HG02623 (cell line): ENCODE measurements around the gene REM2.

Experiments
- ATAC-seq: cut with Tn5 transposase; IDR thresholded peaks from one replicate; pipeline ENCODE4 v1.9.1; 2021; ENCODE audit warnings: moderate library complexity; ENCODE audit not compliant: unreplicated experiment

REM2 gene

DNA sequence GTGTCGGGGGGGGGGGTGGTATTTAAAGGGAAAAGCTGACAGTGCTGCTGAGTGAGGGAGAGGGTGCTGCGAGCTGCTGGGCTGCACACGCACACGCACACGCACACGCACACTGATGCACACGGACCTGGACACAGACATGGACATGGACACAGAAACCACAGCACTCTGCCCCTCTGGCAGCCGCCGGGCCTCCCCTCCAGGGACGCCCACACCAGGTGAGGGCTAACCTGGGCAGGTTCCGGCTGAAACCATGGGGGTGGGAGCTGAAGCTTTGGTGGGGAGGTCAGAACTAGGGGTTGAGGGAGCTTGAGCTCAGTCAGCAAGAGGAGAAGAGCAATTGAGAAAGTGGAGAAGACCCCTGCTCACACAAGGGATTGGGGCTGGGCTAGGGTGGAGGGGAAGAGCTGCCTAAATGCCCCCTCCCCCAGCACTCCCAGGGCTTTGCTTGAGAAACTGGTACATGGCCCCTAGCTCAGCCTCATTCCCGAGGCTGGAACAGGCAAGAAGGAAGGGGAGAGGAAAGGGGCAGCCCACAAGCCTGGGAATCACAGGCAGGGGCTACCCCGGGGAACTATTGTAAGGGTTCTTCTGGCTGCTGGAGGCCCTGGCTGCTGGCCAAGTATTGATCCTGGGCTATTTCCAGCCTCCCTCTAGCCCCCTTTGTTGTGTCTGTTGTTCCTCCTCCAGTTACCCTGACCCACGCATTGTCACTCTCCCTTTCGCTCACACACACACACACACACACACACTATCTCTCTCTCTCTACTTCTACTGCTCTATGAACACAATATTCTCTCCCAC lies at the start of gene REM2:
REM2 (plus strand) TSS at position 50 of the 804 bp plus-strand sequence; CDS start at position 116, 66 bp downstream.
- ATAC-seq: no peak

GRCh38 chr14:22835505-22835904 lies 47.5 kb upstream of the REM2 start:
- ATAC-seq: no peak

DNA sequence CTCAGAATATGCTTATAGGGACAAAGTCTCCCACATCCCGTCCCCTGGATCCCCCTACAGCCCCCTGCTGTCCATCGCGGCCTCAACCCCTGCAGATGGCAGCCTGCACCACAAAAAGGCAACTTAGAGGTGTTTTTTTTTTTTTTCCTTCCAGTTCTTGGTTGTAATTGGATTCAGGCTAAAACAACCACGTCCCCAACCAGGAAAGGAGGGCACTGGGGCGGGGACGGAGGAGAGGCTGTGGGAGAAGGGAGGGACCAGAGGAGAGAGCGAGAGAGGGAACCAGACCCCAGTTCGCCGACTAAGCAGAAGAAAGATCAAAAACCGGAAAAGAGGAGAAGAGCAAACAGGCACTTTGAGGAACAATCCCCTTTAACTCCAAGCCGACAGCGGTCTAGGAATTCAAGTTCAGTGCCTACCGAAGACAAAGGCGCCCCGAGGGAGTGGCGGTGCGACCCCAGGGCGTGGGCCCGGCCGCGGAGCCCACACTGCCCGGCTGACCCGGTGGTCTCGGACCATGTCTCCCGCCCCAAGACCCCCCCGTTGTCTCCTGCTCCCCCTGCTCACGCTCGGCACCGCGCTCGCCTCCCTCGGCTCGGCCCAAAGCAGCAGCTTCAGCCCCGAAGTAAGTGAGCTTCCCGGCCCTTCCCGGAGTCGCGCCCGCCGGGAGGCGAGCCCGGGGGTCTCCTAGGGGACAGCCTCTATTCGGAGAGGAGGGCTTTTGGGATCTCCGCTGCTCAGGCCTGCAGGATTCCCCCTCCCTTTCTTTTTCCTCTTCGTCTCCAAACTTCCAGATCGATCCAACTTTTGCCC lies 46.5 kb upstream of the REM2 start, which contains the start of gene MMP14:
MMP14 (plus strand) TSS at position 285 of the 813 bp plus-strand sequence; CDS start at position 518, 233 bp downstream.
- no peak for ATAC-seq

- no peak for ATAC-seq
These were observed 45.8 kb upstream of the REM2 start for GRCh38 chr14:22837114-22837749.

- ATAC-seq: no peak
These were observed 45.1 kb upstream of the REM2 start for GRCh38 chr14:22837750-22838538.

DNA sequence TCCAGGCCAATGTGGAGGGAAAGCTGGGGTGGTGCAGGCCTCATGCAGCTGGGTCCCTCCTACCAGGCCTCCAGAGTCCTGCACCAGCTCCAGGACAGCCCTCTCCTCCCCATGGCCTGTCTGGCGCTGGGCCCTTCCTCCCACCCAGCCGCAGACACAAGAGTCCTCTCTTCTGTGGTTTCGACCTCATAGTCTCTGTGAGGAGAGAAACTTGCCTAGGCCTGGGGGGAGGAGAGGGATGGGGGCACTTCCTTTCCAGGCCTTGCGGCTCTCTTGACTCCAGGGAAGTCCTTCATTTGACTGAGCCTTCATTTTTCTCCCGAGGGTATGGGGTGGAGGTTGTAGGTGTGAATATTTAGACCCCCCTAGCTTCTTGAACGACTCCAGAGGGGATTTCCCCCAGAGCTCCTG lies 44.4 kb upstream of the REM2 start:
- ATAC-seq: no peak

DNA sequence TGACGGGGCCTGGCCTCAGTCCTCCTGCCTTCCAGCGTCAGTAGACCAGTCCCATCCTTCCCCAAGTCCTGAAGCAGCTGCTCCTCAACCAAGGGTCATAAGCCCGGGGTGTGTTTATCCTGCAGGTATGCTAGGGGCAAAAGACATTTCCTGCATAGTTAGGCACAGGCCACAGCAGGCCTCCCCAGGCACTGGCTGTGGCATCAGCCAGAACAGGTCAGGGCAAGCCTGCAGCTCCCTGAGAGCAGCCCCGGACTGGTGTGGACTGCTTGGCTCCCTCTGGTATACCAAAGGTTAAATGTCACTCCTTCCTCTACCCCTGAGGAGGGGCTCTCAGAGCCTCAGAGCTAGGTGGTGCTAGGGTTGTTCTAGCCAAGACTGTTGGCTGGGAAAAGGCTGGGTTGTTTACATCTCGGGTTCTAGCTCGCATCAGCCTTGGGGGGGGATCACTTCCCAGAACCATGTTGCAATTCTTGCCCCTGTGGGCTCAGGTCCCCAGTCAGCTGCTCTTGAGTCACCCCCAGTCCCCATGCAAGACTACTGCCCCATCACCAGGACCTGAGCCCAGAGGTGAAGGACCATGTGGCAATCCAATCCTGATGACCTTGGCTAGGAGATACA lies 43.8 kb upstream of the REM2 start:
- no peak for ATAC-seq

GRCh38 chr14:22841311-22841710 lies 41.7 kb upstream of the REM2 start:
- no peak for ATAC-seq

DNA sequence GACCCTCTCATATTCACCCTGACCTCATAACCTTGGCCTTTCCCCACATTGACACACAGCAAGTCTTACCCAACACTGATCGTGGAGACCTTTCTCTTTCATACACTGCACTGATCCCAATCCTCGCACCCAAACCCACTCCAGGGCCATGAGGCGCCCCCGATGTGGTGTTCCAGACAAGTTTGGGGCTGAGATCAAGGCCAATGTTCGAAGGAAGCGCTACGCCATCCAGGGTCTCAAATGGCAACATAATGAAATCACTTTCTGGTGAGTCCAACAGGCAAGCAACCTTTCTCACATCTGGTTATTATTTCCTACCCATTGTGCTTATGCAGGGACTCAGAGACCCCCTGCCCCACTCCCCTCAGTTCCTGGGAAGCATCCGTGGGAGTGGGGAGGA lies 41.3 kb upstream of the REM2 start:
- no peak for ATAC-seq

DNA sequence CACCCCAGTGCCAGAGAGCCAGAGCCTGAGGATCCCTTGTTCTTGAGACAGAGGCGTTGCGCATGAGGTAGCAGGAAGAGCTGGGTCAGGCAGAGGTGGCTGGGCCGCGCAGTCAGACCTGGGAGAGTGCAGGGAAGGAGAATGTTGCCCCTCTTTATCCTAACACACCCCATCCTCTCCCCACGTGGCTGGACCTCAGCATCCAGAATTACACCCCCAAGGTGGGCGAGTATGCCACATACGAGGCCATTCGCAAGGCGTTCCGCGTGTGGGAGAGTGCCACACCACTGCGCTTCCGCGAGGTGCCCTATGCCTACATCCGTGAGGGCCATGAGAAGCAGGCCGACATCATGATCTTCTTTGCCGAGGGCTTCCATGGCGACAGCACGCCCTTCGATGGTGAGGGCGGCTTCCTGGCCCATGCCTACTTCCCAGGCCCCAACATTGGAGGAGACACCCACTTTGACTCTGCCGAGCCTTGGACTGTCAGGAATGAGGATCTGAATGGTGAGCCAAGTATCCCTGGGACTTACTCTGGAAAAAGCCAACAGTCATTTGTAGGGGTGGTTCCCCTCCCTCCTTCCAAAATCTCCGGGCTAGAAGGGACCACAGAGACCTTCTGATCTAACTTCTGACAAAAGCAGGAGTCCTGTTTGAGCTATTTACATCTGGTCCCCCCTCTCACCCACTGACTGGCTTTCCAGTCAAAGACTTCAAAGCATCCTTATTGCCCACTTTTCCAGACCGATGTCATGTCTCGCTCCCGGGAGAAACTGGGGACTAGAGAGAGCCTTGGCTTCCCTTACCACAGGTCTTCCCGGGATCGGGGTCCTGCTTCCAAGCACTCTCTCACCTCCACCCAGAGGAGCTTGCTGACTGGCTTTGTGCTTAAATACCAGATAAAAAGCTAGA lies 40.6 kb upstream of the REM2 start:
- ATAC-seq: no peak

GRCh38 chr14:22843123-22843925 lies 39.7 kb upstream of the REM2 start:
- no peak for ATAC-seq

- ATAC-seq: no peak
These were observed 38.6 kb upstream of the REM2 start for GRCh38 chr14:22844221-22845102.

DNA sequence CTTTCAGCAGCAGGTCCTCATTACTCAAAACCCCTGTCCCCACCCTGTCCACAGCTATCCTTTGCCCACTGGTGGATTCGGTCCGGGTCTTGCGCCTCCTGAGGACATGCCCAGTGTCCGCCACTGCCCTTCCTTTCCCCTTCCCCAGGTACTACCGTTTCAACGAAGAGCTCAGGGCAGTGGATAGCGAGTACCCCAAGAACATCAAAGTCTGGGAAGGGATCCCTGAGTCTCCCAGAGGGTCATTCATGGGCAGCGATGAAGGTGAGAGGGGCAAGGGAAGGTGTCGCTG lies 38.0 kb upstream of the REM2 start:
- ATAC-seq: no peak

DNA sequence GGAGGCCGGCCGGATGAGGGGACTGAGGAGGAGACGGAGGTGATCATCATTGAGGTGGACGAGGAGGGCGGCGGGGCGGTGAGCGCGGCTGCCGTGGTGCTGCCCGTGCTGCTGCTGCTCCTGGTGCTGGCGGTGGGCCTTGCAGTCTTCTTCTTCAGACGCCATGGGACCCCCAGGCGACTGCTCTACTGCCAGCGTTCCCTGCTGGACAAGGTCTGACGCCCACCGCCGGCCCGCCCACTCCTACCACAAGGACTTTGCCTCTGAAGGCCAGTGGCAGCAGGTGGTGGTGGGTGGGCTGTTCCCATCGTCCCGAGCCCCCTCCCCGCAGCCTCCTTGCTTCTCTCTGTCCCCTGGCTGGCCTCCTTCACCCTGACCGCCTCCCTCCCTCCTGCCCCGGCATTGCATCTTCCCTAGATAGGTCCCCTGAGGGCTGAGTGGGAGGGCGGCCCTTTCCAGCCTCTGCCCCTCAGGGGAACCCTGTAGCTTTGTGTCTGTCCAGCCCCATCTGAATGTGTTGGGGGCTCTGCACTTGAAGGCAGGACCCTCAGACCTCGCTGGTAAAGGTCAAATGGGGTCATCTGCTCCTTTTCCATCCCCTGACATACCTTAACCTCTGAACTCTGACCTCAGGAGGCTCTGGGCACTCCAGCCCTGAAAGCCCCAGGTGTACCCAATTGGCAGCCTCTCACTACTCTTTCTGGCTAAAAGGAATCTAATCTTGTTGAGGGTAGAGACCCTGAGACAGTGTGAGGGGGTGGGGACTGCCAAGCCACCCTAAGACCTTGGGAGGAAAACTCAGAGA lies 37.0 kb upstream of the REM2 start:
- no peak for ATAC-seq

DNA sequence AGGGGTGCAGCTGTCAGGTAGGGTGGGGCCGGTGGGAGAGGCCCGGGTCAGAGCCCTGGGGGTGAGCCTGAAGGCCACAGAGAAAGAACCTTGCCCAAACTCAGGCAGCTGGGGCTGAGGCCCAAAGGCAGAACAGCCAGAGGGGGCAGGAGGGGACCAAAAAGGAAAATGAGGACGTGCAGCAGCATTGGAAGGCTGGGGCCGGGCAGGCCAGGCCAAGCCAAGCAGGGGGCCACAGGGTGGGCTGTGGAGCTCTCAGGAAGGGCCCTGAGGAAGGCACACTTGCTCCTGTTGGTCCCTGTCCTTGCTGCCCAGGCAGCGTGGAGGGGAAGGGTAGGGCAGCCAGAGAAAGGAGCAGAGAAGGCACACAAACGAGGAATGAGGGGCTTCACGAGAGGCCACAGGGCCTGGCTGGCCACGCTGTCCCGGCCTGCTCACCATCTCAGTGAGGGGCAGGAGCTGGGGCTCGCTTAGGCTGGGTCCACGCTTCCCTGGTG lies 36.2 kb upstream of the REM2 start:
- ATAC-seq: no peak

- ATAC-seq: no peak
These were observed 35.2 kb upstream of the REM2 start for GRCh38 chr14:22847661-22848341.
